CD4-positive, alpha-beta memory T cell (primary cell): ENCODE results near the gene FAM168B. TPM values are rescaled to one million over a fixed set of nuclear protein-coding genes. Genes with fewer than 3 reads are reported as not detected.

Source experiments
- CTCF ChIA-PET: fragments of 350-600 bp; sonication (Branson Sonifier 250); formaldehyde crosslinking; loops from one replicate; lab custom pipeline; 2021; ENCODE audit warnings: inconsistent platforms; ENCODE audit not compliant: partially characterized antibody; lab: Charles Lee
- POLR2A ChIA-PET: fragments of 350-600 bp; sonication (Branson Sonifier 250); formaldehyde crosslinking; loops from one replicate; lab custom pipeline; 2021; ENCODE audit not compliant: partially characterized antibody; lab: Charles Lee
- DNase-seq, 5 donors: peaks; one replicate each; pipeline versions ENCODE4 v3.0.0 to v3.0.0-alpha.2; 2020 to 2022; ENCODE audit warnings: mixed read lengths in 1 of 5
- H3K27ac ChIP-seq: one replicate; pipeline ENCODE4 v1.7.0; 2013; ENCODE audit warnings: low read depth, low read length
- H3K27me3 ChIP-seq: 2 replicates; pipeline ENCODE4 v1.7.0; 2013; ENCODE audit warnings: mild to moderate bottlenecking, low read length, moderate library complexity; ENCODE audit not compliant: insufficient read depth
- H3K36me3 ChIP-seq: 2 replicates; pipeline ENCODE4 v1.7.0; 2013; ENCODE audit warnings: mild to moderate bottlenecking, low read length, moderate library complexity; ENCODE audit not compliant: insufficient read depth
- H3K4me1 ChIP-seq: 2 replicates; pipeline ENCODE4 v1.7.0; 2013; ENCODE audit warnings: mild to moderate bottlenecking, low read length, moderate library complexity; ENCODE audit not compliant: insufficient read depth
- H3K4me3 ChIP-seq, 2 donors: one replicate each; pipeline ENCODE4 v1.7.0; 2013; ENCODE audit warnings: low read length in 2 of 2, mild to moderate bottlenecking in 1 of 2
- H3K9me3 ChIP-seq, 2 donors: one replicate each; pipeline ENCODE4 v1.7.0; 2013; ENCODE audit warnings: low read length in 2 of 2, control low read depth in 1 of 2; ENCODE audit not compliant: control insufficient read depth in 1 of 2
- H3K27ac Mint-ChIP-seq, 7 donors: one replicate each; pipeline ENCODE4 v1.8.0; 2020 to 2021; ENCODE audit warnings: mixed read lengths in 7 of 7, mild to moderate bottlenecking in 6 of 7, inconsistent platforms in 3 of 7, moderate library complexity in 3 of 7
- H3K27me3 Mint-ChIP-seq, 2 donors: one replicate each; pipeline ENCODE4 v1.8.0; 2020 to 2021; ENCODE audit warnings: mixed read lengths in 2 of 2
- H3K36me3 Mint-ChIP-seq, 2 donors: one replicate each; pipeline ENCODE4 v1.8.0; 2020 to 2021; ENCODE audit warnings: mixed read lengths in 2 of 2, inconsistent platforms in 1 of 2, mild to moderate bottlenecking in 1 of 2
- H3K4me1 Mint-ChIP-seq, 4 donors: one replicate each; pipeline ENCODE4 v1.8.0; 2020 to 2021; ENCODE audit warnings: mixed read lengths in 4 of 4, mild to moderate bottlenecking in 1 of 4
- H3K4me3 Mint-ChIP-seq, 8 donors: one replicate each; pipeline ENCODE4 v1.8.0; 2020 to 2021; ENCODE audit warnings: mixed read lengths in 8 of 8, mild to moderate bottlenecking in 7 of 8, moderate library complexity in 6 of 8, inconsistent platforms in 3 of 8
- H3K9me3 Mint-ChIP-seq, 8 donors: one replicate each; pipeline ENCODE4 v1.8.0; 2020 to 2021; ENCODE audit warnings: mixed read lengths in 8 of 8, mild to moderate bottlenecking in 5 of 8, inconsistent platforms in 3 of 8, moderate library complexity in 1 of 8
- intact Hi-C: fragments of 100-400 bp; cut with micrococcal nuclease; formaldehyde crosslinking; loops from one replicate; pipeline ENCODE4 v1.15.1; 2023
- polyA plus RNA-seq, 2 donors: library from polyadenylated mRNA; unstranded; fragments of 300-500 nt; fragmentation: Illumina TruSeq; gene quantifications; one replicate each; pipeline ENCODE4 v1.2.3, GENCODE V29; 2021
- total RNA-seq, 2 experiments: library from RNA; stranded (reverse); gene quantifications; one replicate each; pipeline ENCODE4 v1.2.3, GENCODE V29; 2021

FAM168B gene
- total and polyA plus RNA-seq, 4 experiments from 2014 or later = 17.4 to 81.0 (median 58.3) TPM

- CTCF ChIA-PET = no interaction called here
- Histone ChIP-seq H3K4me3 (no peak overlapping the region), H3K27ac (no peak overlapping the region), H3K27me3 (no peaks in the 10 kb centered on the region), H3K9me3 (no peaks in the 10 kb centered on the region), H3K4me1 (no peaks in the 10 kb centered on the region), H3K36me3 (peaks cover 27% of the 10 kb centered on the region)
- peak overlapping the region in 2 of 8 donors; percentile 0 to 45 for H3K4me3 Mint-ChIP-seq
- H3K27ac Mint-ChIP-seq = peak overlapping the region in 4 of 7 donors; percentile 48 to 86 (median 70)
- POLR2A ChIA-PET = no interaction called here
- no peaks in the 10 kb centered on the region for H3K9me3 Mint-ChIP-seq
- intact Hi-C loops = no loop called here
- peaks cover 35 to 55% of the 10 kb centered on the region in 2 donors for H3K36me3 Mint-ChIP-seq
- DNase-seq = no peak
- no peaks in the 10 kb centered on the region for H3K27me3 Mint-ChIP-seq
- peaks cover 29 to 58% (median 33%) of the 10 kb centered on the region in 4 donors for H3K4me1 Mint-ChIP-seq
Measured at GRCh38 chr2:131064589-131065512, 28.4 kb downstream of the FAM168B start.

GRCh38 chr2:131063501-131064283 lies 29.6 kb downstream of the FAM168B start:
- POLR2A ChIA-PET = no interaction called here
- Mint-ChIP-seq H3K9me3 (no peaks in the 10 kb centered on the region), H3K4me3 (no peak overlapping the region), H3K27me3 (no peaks in the 10 kb centered on the region), H3K36me3 (peaks cover 38 to 58% of the 10 kb centered on the region in 2 donors), H3K27ac (peak overlapping the region in 4 of 7 donors; percentile 30 to 69 (median 38)), H3K4me1 (peaks cover 27 to 57% (median 32%) of the 10 kb centered on the region in 4 donors)
- no peaks in the 10 kb centered on the region for H3K4me1 ChIP-seq
- H3K4me3 ChIP-seq = no peak overlapping the region
- H3K36me3 ChIP-seq = peaks cover 26% of the 10 kb centered on the region
- no peak for DNase-seq
- H3K27me3 ChIP-seq = no peaks in the 10 kb centered on the region
- CTCF ChIA-PET = no interaction called here
- no peak overlapping the region for H3K27ac ChIP-seq
- intact Hi-C loops = no loop called here
- no peaks in the 10 kb centered on the region for H3K9me3 ChIP-seq

- H3K27ac Mint-ChIP-seq = peak overlapping the region in 1 of 7 donors; percentile 39
- peaks cover 37 to 72% of the 10 kb centered on the region in 2 donors for H3K36me3 Mint-ChIP-seq
- no peaks in the 10 kb centered on the region for H3K9me3 ChIP-seq
- H3K9me3 Mint-ChIP-seq = peaks cover 0 to 3% (median 0%) of the 10 kb centered on the region in 8 donors
- ChIA-PET POLR2A (interaction anchor here (0.8 kb wide), 1 partner anchor 46 kb away, joined by 3 read pairs; the partner anchor contains the start of gene PLEKHB2), CTCF (no interaction called here)
- no peaks in the 10 kb centered on the region for H3K27me3 Mint-ChIP-seq
- H3K36me3 ChIP-seq = peaks cover 33% of the 10 kb centered on the region
- intact Hi-C loops = no loop called here
- H3K4me3 Mint-ChIP-seq = no peak overlapping the region
- no peaks in the 10 kb centered on the region for H3K4me1 ChIP-seq
- H3K27ac ChIP-seq = no peak overlapping the region
- no peak overlapping the region for H3K4me3 ChIP-seq
- DNase-seq = no peak
- H3K4me1 Mint-ChIP-seq = peaks cover 22 to 51% (median 34%) of the 10 kb centered on the region in 4 donors
- H3K27me3 ChIP-seq = no peaks in the 10 kb centered on the region
Measured at GRCh38 chr2:131058920-131059319, 34.3 kb downstream of the FAM168B start.

- H3K4me1 ChIP-seq = no peaks in the 10 kb centered on the region
- Mint-ChIP-seq H3K27ac (peak overlapping the region in 3 of 7 donors; percentile 5 to 36 (median 13)), H3K4me1 (peaks cover 18 to 49% (median 32%) of the 10 kb centered on the region in 4 donors), H3K4me3 (no peak overlapping the region), H3K36me3 (peaks cover 41 to 73% of the 10 kb centered on the region in 2 donors), H3K27me3 (no peaks in the 10 kb centered on the region), H3K9me3 (peaks cover 0 to 3% (median 0%) of the 10 kb centered on the region in 8 donors)
- H3K27me3 ChIP-seq = no peaks in the 10 kb centered on the region
- no peak overlapping the region for H3K4me3 ChIP-seq
- H3K27ac ChIP-seq = no peak overlapping the region
- no peaks in the 10 kb centered on the region for H3K9me3 ChIP-seq
- ChIA-PET POLR2A (interaction anchor here (0.8 kb wide), 1 partner anchor 46 kb away, joined by 3 read pairs; the partner anchor contains the start of gene PLEKHB2), CTCF (no interaction called here)
- peaks cover 39% of the 10 kb centered on the region for H3K36me3 ChIP-seq
- no peak for DNase-seq
- intact Hi-C loops = no loop called here
Measured at GRCh38 chr2:131058214-131058843, 34.9 kb downstream of the FAM168B start.

GRCh38 chr2:131056932-131057287 lies 36.4 kb downstream of the FAM168B start:
- no peak for DNase-seq
- intact Hi-C loops = no loop called here
- Histone ChIP-seq H3K4me1 (no peaks in the 10 kb centered on the region), H3K9me3 (no peaks in the 10 kb centered on the region), H3K4me3 (no peak overlapping the region), H3K27me3 (no peaks in the 10 kb centered on the region), H3K27ac (no peak overlapping the region), H3K36me3 (peaks cover 46% of the 10 kb centered on the region)
- CTCF ChIA-PET = interaction anchor here (1.4 kb wide), 1 partner anchor 16 kb away, joined by 3 read pairs; no protein-coding TSS in a partner anchor
- POLR2A ChIA-PET = no interaction called here
- no peaks in the 10 kb centered on the region for H3K27me3 Mint-ChIP-seq
- peaks cover 51 to 78% of the 10 kb centered on the region in 2 donors for H3K36me3 Mint-ChIP-seq
- H3K9me3 Mint-ChIP-seq = peaks cover 0 to 3% (median 0%) of the 10 kb centered on the region in 8 donors
- no peak overlapping the region for H3K4me3 Mint-ChIP-seq
- H3K4me1 Mint-ChIP-seq = peaks cover 13 to 40% (median 28%) of the 10 kb centered on the region in 4 donors
- H3K27ac Mint-ChIP-seq = peak overlapping the region in 2 of 7 donors; percentile 5 to 59

GRCh38 chr2:131056204-131056931 lies 36.9 kb downstream of the FAM168B start:
- no peaks in the 10 kb centered on the region for H3K27me3 ChIP-seq
- H3K4me1 ChIP-seq = no peaks in the 10 kb centered on the region
- no peak overlapping the region for H3K4me3 ChIP-seq
- Mint-ChIP-seq H3K9me3 (peaks cover 0 to 3% (median 0%) of the 10 kb centered on the region in 8 donors), H3K4me3 (no peak overlapping the region), H3K36me3 (peaks cover 54 to 81% of the 10 kb centered on the region in 2 donors), H3K27ac (peak overlapping the region in 4 of 7 donors; percentile 30 to 88 (median 58)), H3K27me3 (no peaks in the 10 kb centered on the region), H3K4me1 (peaks cover 16 to 34% (median 27%) of the 10 kb centered on the region in 4 donors)
- peaks cover 46% of the 10 kb centered on the region for H3K36me3 ChIP-seq
- H3K9me3 ChIP-seq = no peaks in the 10 kb centered on the region
- DNase-seq = no peak
- H3K27ac ChIP-seq = no peak overlapping the region
- ChIA-PET POLR2A (no interaction called here), CTCF (interaction anchor here (1.4 kb wide), 1 partner anchor 15 kb away, joined by 3 read pairs; no protein-coding TSS in a partner anchor)
- intact Hi-C loops = no loop called here
